ENCODE data around the gene EFNA5.

The EFNA5 gene

DNA sequence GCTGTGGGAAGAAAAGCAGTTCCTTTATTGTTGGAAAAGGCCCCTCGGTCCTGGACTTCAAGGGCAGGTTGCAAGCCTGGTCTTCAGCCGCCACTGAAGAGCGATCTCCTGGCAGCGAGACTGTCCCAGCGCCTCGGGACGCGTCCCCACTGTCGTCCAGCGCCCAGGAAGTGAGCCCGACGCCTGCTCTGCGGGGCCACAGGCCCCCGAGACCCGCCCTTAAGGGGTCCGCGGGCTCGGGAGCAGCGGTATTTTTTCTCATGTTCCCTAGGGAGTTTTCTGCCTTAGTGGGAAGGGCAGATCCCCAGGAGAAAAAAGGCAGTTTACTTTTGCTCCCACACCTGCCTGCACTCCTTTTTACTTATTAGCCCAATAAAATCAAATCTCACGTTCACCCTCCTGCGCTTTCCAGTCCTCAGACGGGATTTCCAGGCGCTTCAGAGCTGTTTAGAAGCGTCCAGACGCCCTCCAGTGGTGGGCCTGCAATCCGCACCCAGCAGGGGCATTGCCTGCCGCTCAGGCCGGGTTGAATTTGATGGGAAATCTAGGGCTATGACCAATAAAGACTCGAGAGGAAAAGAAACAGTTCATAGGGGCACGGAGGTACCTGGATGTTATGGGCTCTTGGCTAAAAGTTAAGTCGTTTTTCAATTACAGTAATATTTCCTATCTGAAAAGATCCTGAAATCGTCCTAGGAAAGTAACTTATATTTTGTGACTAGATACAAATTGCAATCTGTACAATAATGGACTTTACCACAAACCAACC lies 2.8 kb upstream of the EFNA5 start (continued):
- TF ChIP-seq, protein P1, sequence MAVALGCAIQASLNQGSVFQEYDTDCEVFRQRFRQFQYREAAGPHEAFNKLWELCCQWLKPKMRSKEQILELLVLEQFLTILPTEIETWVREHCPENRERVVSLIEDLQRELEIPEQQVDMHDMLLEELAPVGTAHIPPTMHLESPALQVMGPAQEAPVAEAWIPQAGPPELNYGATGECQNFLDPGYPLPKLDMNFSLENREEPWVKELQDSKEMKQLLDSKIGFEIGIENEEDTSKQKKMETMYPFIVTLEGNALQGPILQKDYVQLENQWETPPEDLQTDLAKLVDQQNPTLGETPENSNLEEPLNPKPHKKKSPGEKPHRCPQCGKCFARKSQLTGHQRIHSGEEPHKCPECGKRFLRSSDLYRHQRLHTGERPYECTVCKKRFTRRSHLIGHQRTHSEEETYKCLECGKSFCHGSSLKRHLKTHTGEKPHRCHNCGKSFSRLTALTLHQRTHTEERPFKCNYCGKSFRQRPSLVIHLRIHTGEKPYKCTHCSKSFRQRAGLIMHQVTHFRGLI (tag by site-specific recombination; IDR thresholded peaks at IDR 0.05) = peak; percentile 47; the same call in 1 of the 2 replicates
- TF ChIP-seq EGR2 (tag by site-specific recombination; IDR thresholded peaks at IDR 0.05; ENCODE audit: low read depth) (peak; percentile 53), ZNF266 (tag by site-specific recombination; IDR thresholded peaks at IDR 0.05; ENCODE audit: low read depth) (no peak), ZBTB26 (tag by site-specific recombination; optimal IDR thresholded peaks at IDR 0.05) (peak; percentile 40)
- TF ChIP-seq, protein P2, sequence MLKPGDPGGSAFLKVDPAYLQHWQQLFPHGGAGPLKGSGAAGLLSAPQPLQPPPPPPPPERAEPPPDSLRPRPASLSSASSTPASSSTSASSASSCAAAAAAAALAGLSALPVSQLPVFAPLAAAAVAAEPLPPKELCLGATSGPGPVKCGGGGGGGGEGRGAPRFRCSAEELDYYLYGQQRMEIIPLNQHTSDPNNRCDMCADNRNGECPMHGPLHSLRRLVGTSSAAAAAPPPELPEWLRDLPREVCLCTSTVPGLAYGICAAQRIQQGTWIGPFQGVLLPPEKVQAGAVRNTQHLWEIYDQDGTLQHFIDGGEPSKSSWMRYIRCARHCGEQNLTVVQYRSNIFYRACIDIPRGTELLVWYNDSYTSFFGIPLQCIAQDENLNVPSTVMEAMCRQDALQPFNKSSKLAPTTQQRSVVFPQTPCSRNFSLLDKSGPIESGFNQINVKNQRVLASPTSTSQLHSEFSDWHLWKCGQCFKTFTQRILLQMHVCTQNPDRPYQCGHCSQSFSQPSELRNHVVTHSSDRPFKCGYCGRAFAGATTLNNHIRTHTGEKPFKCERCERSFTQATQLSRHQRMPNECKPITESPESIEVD (tag by site-specific recombination; IDR thresholded peaks at IDR 0.05) = 0 out of 2 replicates have a peak, but pooled peaks have one; percentile 24
- TF ChIP-seq, protein P3, sequence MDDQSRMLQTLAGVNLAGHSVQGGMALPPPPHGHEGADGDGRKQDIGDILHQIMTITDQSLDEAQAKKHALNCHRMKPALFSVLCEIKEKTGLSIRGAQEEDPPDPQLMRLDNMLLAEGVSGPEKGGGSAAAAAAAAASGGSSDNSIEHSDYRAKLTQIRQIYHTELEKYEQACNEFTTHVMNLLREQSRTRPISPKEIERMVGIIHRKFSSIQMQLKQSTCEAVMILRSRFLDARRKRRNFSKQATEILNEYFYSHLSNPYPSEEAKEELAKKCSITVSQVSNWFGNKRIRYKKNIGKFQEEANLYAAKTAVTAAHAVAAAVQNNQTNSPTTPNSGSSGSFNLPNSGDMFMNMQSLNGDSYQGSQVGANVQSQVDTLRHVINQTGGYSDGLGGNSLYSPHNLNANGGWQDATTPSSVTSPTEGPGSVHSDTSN (CRISPR knock-in tag; IDR thresholded peaks at IDR 0.05) = no peak

- Histone ChIP-seq H3K27ac (ENCODE audit: extremely low read depth, low read depth, low read length) (peak overlapping the region; percentile 89), H3K4me3 (ENCODE audit: low read depth, low read length) (peak overlapping the region; percentile 50), H3K9me3 (ENCODE audit: control insufficient read depth, insufficient read depth, low read depth, low read length) (no peaks in the 10 kb centered on the region), H3K36me3 (ENCODE audit: control insufficient read depth in 2 of 2, insufficient read depth in 1 of 2, low read length in 2 of 2) (no peaks in the 10 kb centered on the region), H3K4me1 (ENCODE audit: control insufficient read depth, insufficient read depth, low read length) (no peaks in the 10 kb centered on the region)
- POLR2A ChIA-PET = interaction anchor here (0.6 to 2.4 kb wide), 13 partner anchors 29 to 761 kb away, joined by 3 to 17 read pairs (median 4); no protein-coding TSS in a partner anchor
- 0 out of 2 replicates have a peak, but pooled peaks have one; percentile 17 for TF ChIP-seq ZSCAN30 (tag by site-specific recombination; IDR thresholded peaks at IDR 0.05)
- TF ChIP-seq ZNF335 (tag by site-specific recombination; conservative IDR thresholded peaks at IDR 0.05) = peak; percentile 76; the same call in 1 of the 2 replicates
- peak; percentile 0; the same call in 1 of the 2 replicates for TF ChIP-seq IKZF3 (tag by site-specific recombination; IDR thresholded peaks at IDR 0.05)
- no peak for TF ChIP-seq ZNF394 (tag by site-specific recombination; IDR thresholded peaks at IDR 0.05; ENCODE audit: borderline replicate concordance)
- peak; percentile 17; the same call in 1 of the 2 replicates for TF ChIP-seq ZBTB10 (tag by site-specific recombination; IDR thresholded peaks at IDR 0.05)
- CTCF ChIA-PET = interaction anchor here (1.0 to 1.3 kb wide), 3 partner anchors 101 to 429 kb away, joined by 3 to 5 read pairs (median 4); no protein-coding TSS in a partner anchor
Measured at GRCh38 chr5:107673039-107673367, 2.3 kb upstream of the EFNA5 start.

Measured in HEK293 (cell line).